K562 (cell line): ENCODE measurements around the gene HSD3B7. TPM values are rescaled to one million over a fixed set of nuclear protein-coding genes. Genes with fewer than 3 reads are reported as not detected.
A peak's percentile ranks its signal among the peaks of the same experiment; 100 is the strongest.

Experiments
- CBFA2T3 ChIP-seq: fragments of 450-650 bp; IDR thresholded peaks from 2 replicates; pipeline ENCODE4 v1.6.1; 2017
- CHD1 ChIP-seq: fragments of 200-600 bp; sonication (generic); IDR thresholded peaks from one replicate; pipeline ENCODE4 v1.6.1; 2012; ENCODE audit warnings: mild to moderate bottlenecking, moderate library complexity, low read length, inconsistent platforms
- CHD2 ChIP-seq: IDR thresholded peaks from 2 replicates; pipeline ENCODE4 v1.6.1; 2011; ENCODE audit warnings: low read depth, low read length
- KDM4B ChIP-seq, 2 experiments: fragments of 450-650 bp in 1 of 2; sonication (generic) in 1 of 2; IDR thresholded peaks; 2 replicates each; pipeline ENCODE4 v1.6.1; 2016 to 2017; ENCODE audit warnings: borderline replicate concordance in 2 of 2, antibody characterized with exemption in 1 of 2, low read depth in 1 of 2, mild to moderate bottlenecking in 1 of 2
- MCM2 ChIP-seq: fragments of 450-650 bp; IDR thresholded peaks from 2 replicates; pipeline ENCODE4 v1.6.1; 2017; ENCODE audit warnings: low read depth, mild to moderate bottlenecking
- MTA1 ChIP-seq: fragments of 450-650 bp; IDR thresholded peaks from 2 replicates; pipeline ENCODE4 v1.6.1; 2017; ENCODE audit warnings: borderline replicate concordance
- NFIC ChIP-seq: fragments of 450-650 bp; IDR thresholded peaks from 2 replicates; pipeline ENCODE4 v1.6.1; 2017; ENCODE audit warnings: mild to moderate bottlenecking, inconsistent platforms
- PTTG1 ChIP-seq: fragments of 450-650 bp; IDR thresholded peaks from 2 replicates; pipeline ENCODE4 v1.6.1; 2016; ENCODE audit warnings: low read depth, mild to moderate bottlenecking, missing genetic modification characterization, missing compliant biosample characterization
- TEAD1 ChIP-seq, 2 experiments: fragments of 450-650 bp in 1 of 2; sonication (generic) in 1 of 2; formaldehyde crosslinking; IDR thresholded peaks; 2 replicates each; pipeline versions ENCODE4 v1.4.0 to v1.8.0; 2020 to 2022; ENCODE audit warnings: mild to moderate bottlenecking in 2 of 2, missing genetic modification reagents in 1 of 2
- USF2 ChIP-seq: sonication (generic); formaldehyde crosslinking; IDR thresholded peaks from 2 replicates; pipeline ENCODE4 v1.5.0; 2020; ENCODE audit warnings: missing genetic modification reagents
- ZNF282 ChIP-seq: sonication (generic); formaldehyde crosslinking; IDR thresholded peaks from 2 replicates; pipeline ENCODE4 v1.8.1; 2023; ENCODE audit warnings: missing genetic modification reagents
- ZNF311 ChIP-seq: fragments of 250-450 bp; sonication (Bioruptor Pico); IDR thresholded peaks from 2 replicates; pipeline ENCODE4 v1.4.0; 2020; ENCODE audit warnings: mild to moderate bottlenecking, moderate library complexity
- ZNF384 ChIP-seq: IDR thresholded peaks from 2 replicates; pipeline ENCODE4 v1.6.1; 2012; ENCODE audit warnings: low read depth, low read length, improper control_type of control experiment
- ZNF707 ChIP-seq: fragments of 250-450 bp; sonication (Bioruptor Pico); conservative IDR thresholded peaks from 2 replicates; pipeline ENCODE4 v1.8.0; 2022; ENCODE audit warnings: inconsistent platforms, mild to moderate bottlenecking, moderate library complexity
- ZNF766 ChIP-seq: fragments of 200-800 bp; sonication (Bioruptor generic); conservative IDR thresholded peaks from 2 replicates; pipeline ENCODE4 v1.6.1; 2016; ENCODE audit warnings: missing genetic modification characterization, missing compliant biosample characterization
- polyA plus RNA-seq, 8 experiments: library from polyadenylated mRNA; depleted of rRNA in 4 of 8; stranded (reverse) in 5 of 8; unstranded in 3 of 8; fragments of >200 nt; fragmentation: Nextera tagmentation in 2 of 8; fragmentation: Illumina TruSeq in 1 of 8; extraction: Ambion mirVana in 2 of 8; extraction: Trizol in 1 of 8; gene quantifications; 2 replicates each; pipeline versions ENCODE4 v1.2.1 to v1.2.3, GENCODE V29; 2011 to 2014; ENCODE audit warnings: inconsistent platforms in 1 of 8, missing spikeins in 1 of 8
- total RNA-seq, 7 experiments: library from RNA; depleted of rRNA in 6 of 7; stranded (reverse); fragments of >200 nt in 6 of 7; fragmentation: Illumina TruSeq in 2 of 7; extraction: Trizol in 2 of 7; gene quantifications; 2 replicates each; pipeline versions ENCODE4 v1.2.1 to v1.2.3, GENCODE V29; 2011 to 2021; ENCODE audit warnings: low replicate concordance in 1 of 7
- TF ChIP-seq, protein P1 (sequence below): conservative IDR thresholded peaks from 2 replicates; pipeline ENCODE4 v1.6.1; 2011; ENCODE audit warnings: low read depth, mild to moderate bottlenecking, low read length; ENCODE audit not compliant: control insufficient read depth
- TF ChIP-seq, protein P2 (sequence below): fragments of 450-650 bp; formaldehyde crosslinking; conservative IDR thresholded peaks from 2 replicates; pipeline ENCODE4 v1.4.0; 2022; ENCODE audit warnings: mild to moderate bottlenecking, missing genetic modification characterization
- TF ChIP-seq, protein P3 (sequence below): fragments of 450-650 bp; IDR thresholded peaks from 2 replicates; pipeline ENCODE4 v1.7.0; 2016; ENCODE audit warnings: borderline replicate concordance

Gene HSD3B7
- total and polyA plus RNA-seq, 9 of the 15 experiments (the other 6 are each of a cell fraction or from before 2014, with no cell fraction given), result 5.4 to 49.1 (median 23.0) TPM

DNA sequence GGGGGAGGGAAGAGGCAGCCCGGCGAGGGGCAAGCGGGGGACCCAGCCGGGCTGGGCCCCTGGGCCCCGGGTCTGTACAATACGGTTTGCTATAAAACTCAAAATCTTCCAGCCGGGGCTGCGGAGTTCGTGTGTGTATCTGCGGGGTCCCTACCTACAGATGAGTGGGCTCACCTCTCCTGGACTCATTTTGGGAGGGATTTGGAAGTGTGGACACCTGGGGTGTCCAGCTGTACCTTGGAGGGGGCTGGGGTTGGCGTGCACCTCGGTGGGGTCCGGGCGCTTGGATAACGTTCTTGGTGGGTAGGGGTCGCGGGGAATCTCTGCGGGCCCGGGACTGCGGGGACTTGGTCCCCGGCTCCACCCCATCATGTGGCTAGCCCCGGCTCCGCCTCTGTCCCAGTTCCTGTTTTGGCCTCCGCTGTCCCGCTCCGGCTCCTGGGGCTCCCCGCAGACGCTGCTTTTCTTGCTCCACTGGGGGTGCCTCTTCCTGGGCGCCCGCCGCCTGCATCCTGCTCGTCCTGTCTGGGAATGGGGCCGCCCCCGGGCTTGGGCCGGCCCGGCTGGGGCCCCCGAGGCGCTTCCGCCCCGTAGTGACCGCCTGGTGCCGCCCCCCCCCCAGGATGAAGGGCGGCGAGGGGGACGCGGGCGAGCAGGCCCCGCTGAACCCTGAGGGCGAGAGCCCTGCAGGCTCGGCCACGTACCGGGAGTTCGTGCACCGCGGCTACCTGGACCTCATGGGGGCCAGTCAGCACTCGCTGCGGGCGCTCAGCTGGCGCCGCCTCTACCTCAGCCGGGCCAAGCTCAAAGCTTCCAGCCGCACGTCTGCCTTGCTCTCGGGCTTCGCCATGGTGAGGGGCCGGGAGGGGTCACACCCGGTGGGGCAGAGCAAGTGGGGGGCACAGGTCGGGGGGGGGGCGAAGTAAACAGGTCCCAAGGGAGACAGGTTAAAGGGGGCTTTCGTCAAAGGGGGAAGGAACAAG is 36.0 kb upstream of the HSD3B7 start, which contains the start of gene ORAI3 (continued):
- TF ChIP-seq ZNF766 (CRISPR knock-in tag), result no peak
- TF ChIP-seq KDM4B (IDR thresholded peaks at IDR 0.05; ENCODE audit: borderline replicate concordance in 2 of 2, low read depth in 1 of 2), result no peak
- TF ChIP-seq ZNF384, result no peak
- TF ChIP-seq CBFA2T3, result no peak
- no peak for TF ChIP-seq ZNF282 (CRISPR knock-in tag)
- no peak for TF ChIP-seq MCM2
- TF ChIP-seq, protein P1, sequence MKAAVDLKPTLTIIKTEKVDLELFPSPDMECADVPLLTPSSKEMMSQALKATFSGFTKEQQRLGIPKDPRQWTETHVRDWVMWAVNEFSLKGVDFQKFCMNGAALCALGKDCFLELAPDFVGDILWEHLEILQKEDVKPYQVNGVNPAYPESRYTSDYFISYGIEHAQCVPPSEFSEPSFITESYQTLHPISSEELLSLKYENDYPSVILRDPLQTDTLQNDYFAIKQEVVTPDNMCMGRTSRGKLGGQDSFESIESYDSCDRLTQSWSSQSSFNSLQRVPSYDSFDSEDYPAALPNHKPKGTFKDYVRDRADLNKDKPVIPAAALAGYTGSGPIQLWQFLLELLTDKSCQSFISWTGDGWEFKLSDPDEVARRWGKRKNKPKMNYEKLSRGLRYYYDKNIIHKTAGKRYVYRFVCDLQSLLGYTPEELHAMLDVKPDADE, result peak; percentile 30
- 0 out of 2 replicates have a peak, but pooled peaks have one; percentile 10 for TF ChIP-seq NFIC
- TF ChIP-seq ZNF311 (CRISPR knock-in tag), result no peak
- peak; percentile 15 for TF ChIP-seq CHD1
- TF ChIP-seq TEAD1 (CRISPR knock-in tag; IDR thresholded peaks at IDR 0.05), result no peak; a peak in 1 of 4 replicates
- TF ChIP-seq, protein P2, sequence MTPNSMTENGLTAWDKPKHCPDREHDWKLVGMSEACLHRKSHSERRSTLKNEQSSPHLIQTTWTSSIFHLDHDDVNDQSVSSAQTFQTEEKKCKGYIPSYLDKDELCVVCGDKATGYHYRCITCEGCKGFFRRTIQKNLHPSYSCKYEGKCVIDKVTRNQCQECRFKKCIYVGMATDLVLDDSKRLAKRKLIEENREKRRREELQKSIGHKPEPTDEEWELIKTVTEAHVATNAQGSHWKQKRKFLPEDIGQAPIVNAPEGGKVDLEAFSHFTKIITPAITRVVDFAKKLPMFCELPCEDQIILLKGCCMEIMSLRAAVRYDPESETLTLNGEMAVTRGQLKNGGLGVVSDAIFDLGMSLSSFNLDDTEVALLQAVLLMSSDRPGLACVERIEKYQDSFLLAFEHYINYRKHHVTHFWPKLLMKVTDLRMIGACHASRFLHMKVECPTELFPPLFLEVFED (CRISPR knock-in tag), result no peak
- TF ChIP-seq, protein P3, sequence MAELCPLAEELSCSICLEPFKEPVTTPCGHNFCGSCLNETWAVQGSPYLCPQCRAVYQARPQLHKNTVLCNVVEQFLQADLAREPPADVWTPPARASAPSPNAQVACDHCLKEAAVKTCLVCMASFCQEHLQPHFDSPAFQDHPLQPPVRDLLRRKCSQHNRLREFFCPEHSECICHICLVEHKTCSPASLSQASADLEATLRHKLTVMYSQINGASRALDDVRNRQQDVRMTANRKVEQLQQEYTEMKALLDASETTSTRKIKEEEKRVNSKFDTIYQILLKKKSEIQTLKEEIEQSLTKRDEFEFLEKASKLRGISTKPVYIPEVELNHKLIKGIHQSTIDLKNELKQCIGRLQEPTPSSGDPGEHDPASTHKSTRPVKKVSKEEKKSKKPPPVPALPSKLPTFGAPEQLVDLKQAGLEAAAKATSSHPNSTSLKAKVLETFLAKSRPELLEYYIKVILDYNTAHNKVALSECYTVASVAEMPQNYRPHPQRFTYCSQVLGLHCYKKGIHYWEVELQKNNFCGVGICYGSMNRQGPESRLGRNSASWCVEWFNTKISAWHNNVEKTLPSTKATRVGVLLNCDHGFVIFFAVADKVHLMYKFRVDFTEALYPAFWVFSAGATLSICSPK, result no peak
- no peak for TF ChIP-seq MTA1
- peak; percentile 63 for TF ChIP-seq USF2 (CRISPR knock-in tag)
- TF ChIP-seq ZNF707 (CRISPR knock-in tag), result no peak
- no peak for TF ChIP-seq CHD2
- TF ChIP-seq PTTG1 (tag), result no peak
